Adipocyte (in vitro differentiated cells): ENCODE data around the gene TMEM123.
A peak's percentile ranks its signal among the peaks of the same experiment; 100 is the strongest.
"Not testable (repeated sequence)": the region's sequence is repeated elsewhere in the genome, so short reads cannot be mapped to it uniquely, and the experiment has no call there.

Source experiments
- DNase-seq: peaks from one replicate; pipeline ENCODE4 v3.0.0-alpha.2; 2015; ENCODE audit warnings: low read depth
- H3K27me3 ChIP-seq: replicated peaks from 2 replicates; pipeline ENCODE4 v1.7.0; 2013; ENCODE audit warnings: mild to moderate bottlenecking, low read length, moderate library complexity; ENCODE audit not compliant: control insufficient read depth, insufficient read depth
- H3K36me3 ChIP-seq: 2 replicates; pipeline ENCODE4 v1.7.0; 2013; ENCODE audit warnings: low read length, mild to moderate bottlenecking, moderate library complexity; ENCODE audit not compliant: control insufficient read depth, insufficient read depth, severe bottlenecking
- H3K4me1 ChIP-seq: 2 replicates; pipeline ENCODE4 v1.7.0; 2013; ENCODE audit warnings: mild to moderate bottlenecking, low read length, moderate library complexity; ENCODE audit not compliant: control insufficient read depth, insufficient read depth
- H3K4me3 ChIP-seq: 2 replicates; pipeline ENCODE4 v1.7.0; 2013; ENCODE audit warnings: mild to moderate bottlenecking, low read length, moderate library complexity
- H3K9ac ChIP-seq: 2 replicates; pipeline ENCODE4 v1.7.0; 2013; ENCODE audit warnings: mild to moderate bottlenecking, low read length, moderate library complexity
- H3K9me3 ChIP-seq: 2 replicates; pipeline ENCODE4 v1.7.0; 2013; ENCODE audit warnings: mild to moderate bottlenecking, low read length, moderate library complexity; ENCODE audit not compliant: control insufficient read depth

TMEM123 gene

GRCh38 chr11:102433571-102433970 is 19.0 kb downstream of the TMEM123 start:
- not testable (repeated sequence) for H3K9me3 ChIP-seq, DNase-seq, H3K4me3 ChIP-seq, H3K27me3 ChIP-seq, H3K36me3 ChIP-seq, H3K9ac ChIP-seq
- H3K4me1 ChIP-seq, result peaks cover 11% of the 10 kb centered on the region

DNA sequence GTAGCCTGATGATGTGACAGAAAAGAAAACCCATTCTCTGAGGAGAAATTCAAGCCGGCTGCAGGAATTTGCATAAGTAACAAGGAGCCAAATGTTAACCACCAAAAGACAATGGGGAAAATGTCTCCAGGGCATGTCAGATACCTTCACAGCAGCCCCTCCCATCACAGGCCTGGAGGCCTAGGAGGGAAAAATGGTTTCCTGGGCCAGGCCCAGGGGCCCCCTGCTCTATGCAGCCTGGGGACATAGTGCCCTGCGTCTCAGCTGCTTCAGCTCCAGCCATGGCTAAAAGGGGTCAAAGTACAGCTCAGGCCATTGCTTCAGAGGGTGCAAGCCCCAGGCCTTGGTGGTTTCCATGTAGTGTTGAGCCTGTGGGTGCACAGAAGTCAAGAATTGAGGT is 20.0 kb downstream of the TMEM123 start:
- not testable (repeated sequence) for DNase-seq, H3K4me3 ChIP-seq, H3K9me3 ChIP-seq, H3K9ac ChIP-seq, H3K36me3 ChIP-seq, H3K27me3 ChIP-seq
- H3K4me1 ChIP-seq, result peaks cover 11% of the 10 kb centered on the region

DNA sequence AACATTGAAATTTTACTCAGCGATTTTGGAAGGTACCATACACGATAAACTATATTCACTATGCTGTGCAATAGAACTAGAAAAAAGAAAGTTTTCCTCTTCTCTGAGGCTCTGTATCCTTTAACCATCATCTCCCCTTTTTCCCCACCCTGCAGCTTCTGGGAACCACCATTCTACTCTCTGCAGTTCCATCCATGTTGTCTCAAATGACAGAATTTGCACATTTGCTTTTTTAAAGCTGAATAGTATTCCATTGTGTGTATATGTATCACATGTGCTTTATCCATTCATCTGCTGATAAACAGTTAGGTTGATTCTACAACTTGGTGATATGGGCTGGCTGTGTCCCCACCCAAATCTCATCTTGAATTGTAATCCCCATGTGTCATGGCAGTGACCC is 21.2 kb downstream of the TMEM123 start:
- H3K9ac ChIP-seq, result no peak overlapping the region
- no peaks in the 10 kb centered on the region for H3K36me3 ChIP-seq
- no peaks in the 10 kb centered on the region for H3K9me3 ChIP-seq
- H3K4me1 ChIP-seq, result peaks cover 3% of the 10 kb centered on the region
- H3K4me3 ChIP-seq, result no peak overlapping the region
- H3K27me3 ChIP-seq, result no peaks in the 10 kb centered on the region
- no peak for DNase-seq

DNA sequence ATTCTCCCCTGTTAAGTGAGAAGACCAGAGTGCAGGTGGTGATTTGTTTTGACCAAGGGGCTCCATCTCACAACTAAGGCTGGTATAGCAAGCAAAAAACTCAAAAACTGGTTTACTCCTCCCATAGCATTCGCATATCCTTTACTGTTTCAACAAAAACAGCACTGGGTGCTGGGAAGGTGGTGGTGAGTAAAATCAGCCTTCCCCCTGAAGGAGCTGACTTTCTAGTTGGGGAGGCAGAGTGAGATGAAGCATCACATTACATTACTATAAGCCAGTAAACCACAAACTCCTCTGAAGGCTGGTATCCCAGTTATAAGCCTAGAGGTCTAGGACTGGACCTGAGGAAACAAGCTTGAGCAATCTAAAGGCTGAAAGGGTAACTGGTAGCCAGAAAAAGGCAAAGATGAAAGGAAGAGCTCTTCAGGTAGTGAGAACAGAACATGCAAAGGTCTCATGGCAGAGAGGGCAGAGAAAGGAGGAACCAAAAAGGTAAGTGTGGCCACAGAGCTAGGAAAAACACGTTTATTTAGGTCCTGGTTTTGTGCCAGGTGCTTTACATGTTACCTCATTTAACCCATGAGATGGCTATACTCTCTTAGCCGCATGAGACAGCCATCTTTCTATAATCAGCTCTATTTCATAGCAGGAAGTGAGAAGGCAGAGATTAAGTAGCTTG is 22.3 kb downstream of the TMEM123 start:
- Histone ChIP-seq H3K4me3 (no peak overlapping the region), H3K27me3 (no peaks in the 10 kb centered on the region), H3K9ac (no peak overlapping the region), H3K36me3 (no peaks in the 10 kb centered on the region), H3K9me3 (no peaks in the 10 kb centered on the region), H3K4me1 (no peaks in the 10 kb centered on the region)
- peak; percentile 30 for DNase-seq

DNA sequence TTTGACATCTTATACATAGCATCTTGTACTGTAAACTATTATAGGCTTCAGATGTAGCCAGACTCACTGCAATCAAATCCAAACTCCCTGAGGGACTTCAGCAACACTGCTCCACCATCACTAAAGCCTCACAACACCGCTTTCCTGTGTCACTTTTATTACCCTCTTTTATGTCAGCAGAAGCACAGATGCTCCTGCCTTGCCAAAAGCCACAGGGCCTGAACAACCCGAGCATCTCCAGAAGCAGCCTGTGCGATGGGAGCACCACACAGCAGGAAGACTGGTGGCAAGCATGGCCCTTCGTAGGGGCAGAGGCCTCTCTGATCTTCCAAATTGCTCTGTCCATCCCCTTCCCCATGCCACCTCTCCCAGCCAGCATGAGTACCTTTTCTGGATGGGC is 22.9 kb downstream of the TMEM123 start:
- no peak overlapping the region for H3K4me3 ChIP-seq
- no peaks in the 10 kb centered on the region for H3K9me3 ChIP-seq
- H3K36me3 ChIP-seq, result no peaks in the 10 kb centered on the region
- no peak for DNase-seq
- no peaks in the 10 kb centered on the region for H3K4me1 ChIP-seq
- H3K27me3 ChIP-seq, result no peaks in the 10 kb centered on the region
- H3K9ac ChIP-seq, result no peak overlapping the region

GRCh38 chr11:102429226-102429625 is 23.3 kb downstream of the TMEM123 start:
- no peaks in the 10 kb centered on the region for H3K36me3 ChIP-seq
- no peaks in the 10 kb centered on the region for H3K9me3 ChIP-seq
- no peaks in the 10 kb centered on the region for H3K27me3 ChIP-seq
- no peak for DNase-seq
- H3K4me3 ChIP-seq, result no peak overlapping the region
- H3K4me1 ChIP-seq, result no peaks in the 10 kb centered on the region
- H3K9ac ChIP-seq, result no peak overlapping the region

DNA sequence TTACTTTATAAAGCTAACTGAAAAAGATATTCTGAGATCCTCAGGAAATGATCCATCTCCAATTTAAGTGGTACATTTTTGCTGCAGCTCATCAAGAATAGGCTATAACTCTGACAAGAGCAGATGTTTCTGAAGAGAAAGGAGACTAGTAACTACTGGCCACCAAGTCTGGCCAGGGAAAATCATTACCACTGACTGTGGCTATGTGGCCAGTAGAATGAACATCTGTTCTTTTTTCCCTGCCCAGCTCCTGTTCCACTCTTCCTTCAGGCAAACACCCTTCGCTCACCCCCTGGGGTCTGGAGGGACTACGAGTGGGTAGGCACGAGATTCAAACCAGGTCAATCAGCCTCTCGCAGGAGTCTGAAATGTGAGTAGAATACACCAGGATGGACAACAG is 23.9 kb downstream of the TMEM123 start:
- Histone ChIP-seq H3K4me3 (no peak overlapping the region), H3K4me1 (no peaks in the 10 kb centered on the region), H3K36me3 (no peaks in the 10 kb centered on the region), H3K9me3 (no peaks in the 10 kb centered on the region), H3K27me3 (no peaks in the 10 kb centered on the region), H3K9ac (no peak overlapping the region)
- DNase-seq, result no peak

DNA sequence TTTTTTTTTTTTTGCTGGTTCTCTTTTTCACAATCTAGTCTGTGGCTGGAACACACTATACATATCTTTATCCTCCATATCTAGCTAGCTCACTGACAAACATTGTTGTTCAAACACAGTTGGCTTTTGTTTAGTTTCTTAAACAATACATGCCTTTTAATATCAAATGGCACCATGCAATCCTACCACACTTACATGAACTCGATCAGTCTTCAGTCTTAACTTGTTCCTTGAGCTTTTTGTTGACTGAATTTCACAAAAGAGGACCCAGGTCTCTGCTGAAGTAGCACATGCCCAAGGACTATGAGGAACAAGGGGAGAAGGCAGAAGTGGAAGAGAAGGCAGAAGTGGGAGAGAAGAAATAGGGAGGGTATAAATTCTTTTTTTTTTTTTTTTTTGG is 25.5 kb downstream of the TMEM123 start:
- Histone ChIP-seq H3K9ac (no peak overlapping the region), H3K36me3 (no peaks in the 10 kb centered on the region), H3K9me3 (no peaks in the 10 kb centered on the region), H3K4me1 (no peaks in the 10 kb centered on the region), H3K27me3 (no peaks in the 10 kb centered on the region), H3K4me3 (no peak overlapping the region)
- DNase-seq, result no peak

GRCh38 chr11:102426570-102426969 is 26.0 kb downstream of the TMEM123 start:
- Histone ChIP-seq H3K4me1 (no peaks in the 10 kb centered on the region), H3K27me3 (no peaks in the 10 kb centered on the region), H3K4me3 (no peak overlapping the region), H3K9me3 (no peaks in the 10 kb centered on the region), H3K36me3 (no peaks in the 10 kb centered on the region), H3K9ac (no peak overlapping the region)
- DNase-seq, result no peak

- no peaks in the 10 kb centered on the region for H3K36me3 ChIP-seq
- H3K4me3 ChIP-seq, result no peak overlapping the region
- no peaks in the 10 kb centered on the region for H3K9me3 ChIP-seq
- DNase-seq, result no peak
- H3K4me1 ChIP-seq, result no peaks in the 10 kb centered on the region
- H3K9ac ChIP-seq, result no peak overlapping the region
- H3K27me3 ChIP-seq, result no peaks in the 10 kb centered on the region
Observed at GRCh38 chr11:102426000-102426399, 26.6 kb downstream of the TMEM123 start.

DNA sequence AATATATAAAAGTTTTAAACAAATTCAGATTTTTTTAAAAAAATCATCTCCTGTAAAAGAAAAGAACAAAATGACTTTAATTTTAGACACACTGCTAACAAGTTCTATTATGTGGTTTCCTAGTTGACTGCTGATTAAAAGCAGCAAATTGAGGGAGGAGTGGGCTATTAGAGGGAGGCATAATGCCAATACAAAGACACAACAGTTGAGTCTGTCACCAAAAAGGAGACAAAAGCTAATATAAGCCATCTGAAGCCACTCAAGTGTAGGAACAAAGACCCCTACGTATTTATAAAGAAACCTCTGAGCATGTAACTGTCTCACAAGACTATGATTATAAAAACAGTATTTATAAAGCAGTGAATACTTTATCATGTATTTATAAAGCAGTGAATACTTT is 28.6 kb downstream of the TMEM123 start:
- H3K9ac ChIP-seq, result no peak overlapping the region
- no peaks in the 10 kb centered on the region for H3K27me3 ChIP-seq
- H3K9me3 ChIP-seq, result no peaks in the 10 kb centered on the region
- no peaks in the 10 kb centered on the region for H3K4me1 ChIP-seq
- no peak for DNase-seq
- H3K36me3 ChIP-seq, result no peaks in the 10 kb centered on the region
- H3K4me3 ChIP-seq, result no peak overlapping the region
